IPS-15b (cell line): ENCODE results near the gene F2R.

Experiments
- H3K27me3 ChIP-seq: one replicate; pipeline ENCODE4 v1.6.1; 2013; ENCODE audit warnings: low read length; ENCODE audit not compliant: control insufficient read depth, insufficient read depth
- H3K36me3 ChIP-seq: one replicate; pipeline ENCODE4 v1.6.1; 2013; ENCODE audit warnings: low read length; ENCODE audit not compliant: control insufficient read depth, insufficient read depth
- H3K4me1 ChIP-seq: one replicate; pipeline ENCODE4 v1.6.1; 2013; ENCODE audit warnings: mild to moderate bottlenecking, low read length; ENCODE audit not compliant: control insufficient read depth, insufficient read depth
- H3K4me3 ChIP-seq: one replicate; pipeline ENCODE4 v1.5.1; 2013; ENCODE audit warnings: low read depth, low read length
- H3K9ac ChIP-seq: one replicate; pipeline ENCODE4 v1.6.1; 2013; ENCODE audit warnings: low read depth, mild to moderate bottlenecking, low read length
- H3K9me3 ChIP-seq: one replicate; pipeline ENCODE4 v1.6.1; 2013; ENCODE audit warnings: mild to moderate bottlenecking, low read length; ENCODE audit not compliant: control insufficient read depth, insufficient read depth

Gene F2R

DNA sequence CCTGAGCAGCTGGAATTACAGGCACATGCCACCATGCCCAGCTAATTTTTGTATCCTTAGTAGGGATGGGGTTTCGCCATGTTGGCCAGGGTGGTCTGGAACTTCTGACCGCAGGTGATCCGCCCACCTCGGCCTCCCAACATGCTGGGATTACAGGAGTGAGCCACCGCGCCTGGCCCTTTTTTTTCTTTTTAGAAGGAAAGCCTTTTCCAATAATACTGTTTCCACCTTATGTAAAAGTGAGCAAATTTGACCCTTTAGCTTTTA, 23.7 kb upstream of the F2R start:
- H3K27me3 ChIP-seq: no peaks in the 10 kb centered on the region

GRCh38 chr5:76692651-76693050, 23.3 kb upstream of the F2R start:
- H3K27me3 ChIP-seq: no peaks in the 10 kb centered on the region

More for the DNA sequence above, 23.7 kb upstream of the F2R start:
- H3K4me3 ChIP-seq: no peak overlapping the region
- H3K9me3 ChIP-seq: no peaks in the 10 kb centered on the region
- H3K9ac ChIP-seq: no peak overlapping the region
- no peaks in the 10 kb centered on the region for H3K4me1 ChIP-seq
- H3K36me3 ChIP-seq: no peaks in the 10 kb centered on the region

GRCh38 chr5:76693141-76693540, 22.8 kb upstream of the F2R start:
- H3K27me3 ChIP-seq: no peaks in the 10 kb centered on the region
- no peak overlapping the region for H3K4me3 ChIP-seq
- no peaks in the 10 kb centered on the region for H3K9me3 ChIP-seq
- no peak overlapping the region for H3K9ac ChIP-seq
- no peaks in the 10 kb centered on the region for H3K36me3 ChIP-seq
- H3K4me1 ChIP-seq: no peaks in the 10 kb centered on the region

More at GRCh38 chr5:76692651-76693050, 23.3 kb upstream of the F2R start:
- no peak overlapping the region for H3K4me3 ChIP-seq
- H3K9ac ChIP-seq: no peak overlapping the region
- H3K9me3 ChIP-seq: no peaks in the 10 kb centered on the region
- H3K4me1 ChIP-seq: no peaks in the 10 kb centered on the region
- no peaks in the 10 kb centered on the region for H3K36me3 ChIP-seq

- Histone ChIP-seq H3K27me3 (no peaks in the 10 kb centered on the region), H3K4me3 (no peak overlapping the region), H3K9ac (no peak overlapping the region), H3K9me3 (no peaks in the 10 kb centered on the region), H3K36me3 (no peaks in the 10 kb centered on the region), H3K4me1 (no peaks in the 10 kb centered on the region)
These were observed 21.6 kb upstream of the F2R start for GRCh38 chr5:76694317-76694716.

GRCh38 chr5:76695346-76695745, 20.6 kb upstream of the F2R start:
- H3K4me1 ChIP-seq: no peaks in the 10 kb centered on the region
- no peaks in the 10 kb centered on the region for H3K27me3 ChIP-seq
- no peak overlapping the region for H3K9ac ChIP-seq
- H3K4me3 ChIP-seq: no peak overlapping the region
- no peaks in the 10 kb centered on the region for H3K36me3 ChIP-seq
- no peaks in the 10 kb centered on the region for H3K9me3 ChIP-seq

GRCh38 chr5:76696251-76696650, 19.7 kb upstream of the F2R start:
- Histone ChIP-seq H3K27me3 (no peaks in the 10 kb centered on the region), H3K4me3 (no peak overlapping the region), H3K9me3 (no peaks in the 10 kb centered on the region), H3K9ac (no peak overlapping the region), H3K36me3 (no peaks in the 10 kb centered on the region), H3K4me1 (no peaks in the 10 kb centered on the region)

GRCh38 chr5:76697670-76698069, 18.3 kb upstream of the F2R start:
- no peaks in the 10 kb centered on the region for H3K27me3 ChIP-seq
- no peaks in the 10 kb centered on the region for H3K9me3 ChIP-seq
- H3K36me3 ChIP-seq: no peaks in the 10 kb centered on the region
- H3K4me1 ChIP-seq: no peaks in the 10 kb centered on the region
- H3K9ac ChIP-seq: no peak overlapping the region
- H3K4me3 ChIP-seq: no peak overlapping the region

GRCh38 chr5:76700571-76700970, 15.4 kb upstream of the F2R start:
- H3K4me1 ChIP-seq: no peaks in the 10 kb centered on the region
- no peak overlapping the region for H3K4me3 ChIP-seq
- H3K27me3 ChIP-seq: no peaks in the 10 kb centered on the region
- no peaks in the 10 kb centered on the region for H3K36me3 ChIP-seq
- no peak overlapping the region for H3K9ac ChIP-seq
- no peaks in the 10 kb centered on the region for H3K9me3 ChIP-seq

DNA sequence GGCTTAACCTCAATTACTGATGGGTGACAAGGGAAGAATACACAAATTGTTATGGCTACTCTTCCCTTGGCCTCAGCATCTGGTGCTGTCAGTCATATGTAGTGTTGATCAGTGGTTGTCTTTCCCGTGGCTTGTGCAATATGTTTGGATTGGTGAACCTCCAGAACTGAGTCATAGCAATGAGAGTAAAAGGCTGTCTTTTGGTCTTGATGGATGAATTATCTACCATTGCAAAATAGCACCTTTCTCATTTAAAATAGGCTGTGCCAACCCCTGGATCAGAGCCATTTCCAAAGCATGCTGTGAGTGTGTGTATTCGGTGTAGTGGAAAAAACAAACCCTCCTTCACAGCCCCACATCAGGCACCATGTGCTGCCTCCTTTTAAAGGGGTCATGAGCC, 14.6 kb upstream of the F2R start:
- no peaks in the 10 kb centered on the region for H3K9me3 ChIP-seq
- no peaks in the 10 kb centered on the region for H3K4me1 ChIP-seq
- H3K36me3 ChIP-seq: no peaks in the 10 kb centered on the region
- H3K9ac ChIP-seq: no peak overlapping the region
- H3K4me3 ChIP-seq: no peak overlapping the region
- no peaks in the 10 kb centered on the region for H3K27me3 ChIP-seq

GRCh38 chr5:76703707-76704106, 12.2 kb upstream of the F2R start:
- H3K36me3 ChIP-seq: no peaks in the 10 kb centered on the region
- H3K4me1 ChIP-seq: no peaks in the 10 kb centered on the region
- no peak overlapping the region for H3K9ac ChIP-seq
- H3K4me3 ChIP-seq: no peak overlapping the region
- H3K27me3 ChIP-seq: no peaks in the 10 kb centered on the region
- H3K9me3 ChIP-seq: no peaks in the 10 kb centered on the region

- Histone ChIP-seq H3K9me3 (no peaks in the 10 kb centered on the region), H3K4me1 (no peaks in the 10 kb centered on the region), H3K4me3 (no peak overlapping the region), H3K9ac (no peak overlapping the region), H3K27me3 (no peaks in the 10 kb centered on the region), H3K36me3 (no peaks in the 10 kb centered on the region)
These were observed 11.7 kb upstream of the F2R start for GRCh38 chr5:76704131-76704663.

DNA sequence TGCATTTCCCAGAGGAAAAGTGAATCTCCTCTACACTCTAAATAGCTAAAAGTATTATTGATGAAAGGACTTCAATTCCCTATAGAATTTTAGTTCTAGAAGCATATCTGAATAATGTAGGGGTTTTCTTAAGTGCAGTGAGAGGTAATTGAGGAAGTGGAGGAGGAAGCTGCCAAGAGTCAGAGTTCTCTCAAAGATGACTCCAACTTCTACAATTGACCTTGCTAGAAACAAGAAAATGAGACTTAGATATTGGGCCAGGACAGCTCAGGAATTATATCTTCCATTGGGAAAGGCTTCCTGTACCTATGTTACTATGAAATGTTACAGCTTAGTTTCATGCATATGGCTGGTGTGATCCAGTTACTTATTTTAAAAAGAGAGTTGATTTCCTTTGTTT, 10.4 kb upstream of the F2R start:
- no peak overlapping the region for H3K4me3 ChIP-seq

GRCh38 chr5:76709762-76710161, 6.2 kb upstream of the F2R start:
- H3K4me1 ChIP-seq: peaks cover 2% of the 10 kb centered on the region
- H3K36me3 ChIP-seq: no peaks in the 10 kb centered on the region
- H3K9me3 ChIP-seq: no peaks in the 10 kb centered on the region
- H3K4me3 ChIP-seq: no peak overlapping the region
- no peak overlapping the region for H3K9ac ChIP-seq
- H3K27me3 ChIP-seq: peaks cover 15% of the 10 kb centered on the region

More for the DNA sequence above, 10.4 kb upstream of the F2R start:
- Histone ChIP-seq H3K27me3 (no peaks in the 10 kb centered on the region), H3K9ac (no peak overlapping the region), H3K4me1 (no peaks in the 10 kb centered on the region), H3K9me3 (no peaks in the 10 kb centered on the region), H3K36me3 (no peaks in the 10 kb centered on the region)
